Neural crest cell (in vitro differentiated cells): ENCODE measurements around the gene SMAP2. TPM values are rescaled to one million over a fixed set of nuclear protein-coding genes. Genes with fewer than 3 reads are reported as not detected.

ENCODE experiments used
- DNase-seq: peaks from one replicate; pipeline ENCODE4 v3.0.0; 2021; ENCODE audit warnings: low read depth, mixed read lengths, low spot score
- H3K27ac Mint-ChIP-seq: one replicate; pipeline ENCODE4 v1.8.0; 2021; ENCODE audit warnings: mild to moderate bottlenecking, mixed read lengths; ENCODE audit not compliant: unreplicated experiment
- H3K27me3 Mint-ChIP-seq: 2 replicates; pipeline ENCODE4 v1.8.0; 2021; ENCODE audit warnings: low read depth, mild to moderate bottlenecking, mixed read lengths
- H3K36me3 Mint-ChIP-seq: 2 replicates; pipeline ENCODE4 v1.8.0; 2021; ENCODE audit warnings: low read depth, mild to moderate bottlenecking, mixed read lengths
- H3K4me1 Mint-ChIP-seq: 2 replicates; pipeline ENCODE4 v1.8.0; 2021; ENCODE audit warnings: mixed read lengths
- H3K4me3 Mint-ChIP-seq: one replicate; pipeline ENCODE4 v1.8.0; 2021; ENCODE audit warnings: mild to moderate bottlenecking, mixed read lengths
- H3K9me3 Mint-ChIP-seq: 2 replicates; pipeline ENCODE4 v1.8.0; 2021; ENCODE audit warnings: mixed read lengths
- total RNA-seq: library from RNA; stranded (reverse); gene quantifications from 2 replicates; pipeline ENCODE4 v1.2.1, GENCODE V29; 2021
- TF ChIP-seq, protein P1 (sequence below): fragments of 200-600 bp; sonication (generic); conservative IDR thresholded peaks from 2 replicates; pipeline ENCODE4 v1.5.0; 2021; ENCODE audit warnings: antibody characterized with exemption, mild to moderate bottlenecking

Gene SMAP2
- total RNA-seq, 1 donor from 2014 or later: 25.4 TPM

DNA sequence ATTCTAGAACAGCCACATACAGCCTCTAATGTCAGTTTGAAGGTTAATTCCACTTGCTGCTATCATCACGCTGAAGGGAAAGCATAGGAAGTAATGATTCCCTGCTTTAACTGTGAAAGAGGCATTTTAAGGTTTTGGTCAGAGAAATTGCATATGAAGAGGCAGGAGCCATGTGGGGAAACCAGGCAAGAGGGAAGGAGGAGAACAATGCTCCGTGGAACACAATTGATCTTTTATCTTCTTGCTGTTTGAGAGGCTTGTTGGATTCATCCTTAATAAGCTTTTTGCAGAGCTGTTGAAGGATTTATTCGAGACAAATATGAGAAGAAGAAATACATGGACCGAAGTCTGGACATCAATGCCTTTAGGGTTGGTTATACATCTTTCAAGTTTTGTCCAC is 35.9 kb downstream of the SMAP2 start:
- Mint-ChIP-seq H3K27ac (no peak overlapping the region), H3K27me3 (no peaks in the 10 kb centered on the region), H3K9me3 (no peaks in the 10 kb centered on the region), H3K4me1 (peaks cover 16% of the 10 kb centered on the region), H3K36me3 (peaks cover 18% of the 10 kb centered on the region), H3K4me3 (no peak overlapping the region)
- TF ChIP-seq, protein P1, sequence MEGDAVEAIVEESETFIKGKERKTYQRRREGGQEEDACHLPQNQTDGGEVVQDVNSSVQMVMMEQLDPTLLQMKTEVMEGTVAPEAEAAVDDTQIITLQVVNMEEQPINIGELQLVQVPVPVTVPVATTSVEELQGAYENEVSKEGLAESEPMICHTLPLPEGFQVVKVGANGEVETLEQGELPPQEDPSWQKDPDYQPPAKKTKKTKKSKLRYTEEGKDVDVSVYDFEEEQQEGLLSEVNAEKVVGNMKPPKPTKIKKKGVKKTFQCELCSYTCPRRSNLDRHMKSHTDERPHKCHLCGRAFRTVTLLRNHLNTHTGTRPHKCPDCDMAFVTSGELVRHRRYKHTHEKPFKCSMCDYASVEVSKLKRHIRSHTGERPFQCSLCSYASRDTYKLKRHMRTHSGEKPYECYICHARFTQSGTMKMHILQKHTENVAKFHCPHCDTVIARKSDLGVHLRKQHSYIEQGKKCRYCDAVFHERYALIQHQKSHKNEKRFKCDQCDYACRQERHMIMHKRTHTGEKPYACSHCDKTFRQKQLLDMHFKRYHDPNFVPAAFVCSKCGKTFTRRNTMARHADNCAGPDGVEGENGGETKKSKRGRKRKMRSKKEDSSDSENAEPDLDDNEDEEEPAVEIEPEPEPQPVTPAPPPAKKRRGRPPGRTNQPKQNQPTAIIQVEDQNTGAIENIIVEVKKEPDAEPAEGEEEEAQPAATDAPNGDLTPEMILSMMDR: no peak
- no peak for DNase-seq

DNA sequence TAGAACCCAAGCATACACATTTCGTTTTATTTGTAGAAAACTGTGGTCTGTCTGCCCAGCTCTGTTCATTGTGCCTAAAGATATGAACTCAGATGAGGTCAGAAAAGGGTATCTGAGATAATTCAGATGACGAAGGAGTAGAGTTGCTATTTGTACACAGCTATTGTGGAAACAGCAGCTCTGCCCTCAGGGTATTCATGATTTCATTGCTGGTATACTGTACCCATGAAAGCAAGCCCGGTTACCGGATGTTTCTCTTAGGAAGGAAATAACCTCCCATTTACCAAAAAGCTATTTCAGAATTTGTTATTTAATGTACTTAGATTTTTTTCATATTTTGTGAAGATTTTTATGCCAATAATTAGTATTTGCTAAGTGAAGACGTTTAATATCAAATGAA is 37.8 kb downstream of the SMAP2 start:
- Mint-ChIP-seq H3K4me1 (peaks cover 12% of the 10 kb centered on the region), H3K27ac (no peak overlapping the region), H3K36me3 (peaks cover 20% of the 10 kb centered on the region), H3K9me3 (no peaks in the 10 kb centered on the region), H3K4me3 (no peak overlapping the region), H3K27me3 (no peaks in the 10 kb centered on the region)
- DNase-seq: no peak
- TF ChIP-seq, protein P1: no peak

DNA sequence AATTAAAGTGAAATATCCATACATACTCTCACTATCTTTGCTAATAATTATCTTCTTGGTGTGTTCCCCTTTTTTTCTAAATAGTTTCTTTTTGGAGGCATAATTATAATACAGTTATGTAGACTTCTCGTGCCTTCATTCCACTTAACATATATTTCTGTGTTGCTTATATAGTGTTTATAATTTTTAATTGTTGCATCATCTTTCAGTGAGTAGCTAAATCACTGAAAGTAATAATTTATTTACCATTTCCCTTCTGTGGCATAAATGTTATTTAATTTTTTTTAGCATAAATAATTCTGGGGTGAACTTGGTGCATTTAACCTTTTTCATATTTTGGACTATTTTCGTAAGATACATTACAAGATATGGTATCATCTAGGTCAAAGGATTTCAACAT is 38.3 kb downstream of the SMAP2 start:
- H3K27ac Mint-ChIP-seq: no peak overlapping the region
- H3K27me3 Mint-ChIP-seq: no peaks in the 10 kb centered on the region
- TF ChIP-seq, protein P1: no peak
- H3K4me3 Mint-ChIP-seq: no peak overlapping the region
- H3K4me1 Mint-ChIP-seq: peaks cover 12% of the 10 kb centered on the region
- peaks cover 20% of the 10 kb centered on the region for H3K36me3 Mint-ChIP-seq
- no peaks in the 10 kb centered on the region for H3K9me3 Mint-ChIP-seq
- DNase-seq: no peak

DNA sequence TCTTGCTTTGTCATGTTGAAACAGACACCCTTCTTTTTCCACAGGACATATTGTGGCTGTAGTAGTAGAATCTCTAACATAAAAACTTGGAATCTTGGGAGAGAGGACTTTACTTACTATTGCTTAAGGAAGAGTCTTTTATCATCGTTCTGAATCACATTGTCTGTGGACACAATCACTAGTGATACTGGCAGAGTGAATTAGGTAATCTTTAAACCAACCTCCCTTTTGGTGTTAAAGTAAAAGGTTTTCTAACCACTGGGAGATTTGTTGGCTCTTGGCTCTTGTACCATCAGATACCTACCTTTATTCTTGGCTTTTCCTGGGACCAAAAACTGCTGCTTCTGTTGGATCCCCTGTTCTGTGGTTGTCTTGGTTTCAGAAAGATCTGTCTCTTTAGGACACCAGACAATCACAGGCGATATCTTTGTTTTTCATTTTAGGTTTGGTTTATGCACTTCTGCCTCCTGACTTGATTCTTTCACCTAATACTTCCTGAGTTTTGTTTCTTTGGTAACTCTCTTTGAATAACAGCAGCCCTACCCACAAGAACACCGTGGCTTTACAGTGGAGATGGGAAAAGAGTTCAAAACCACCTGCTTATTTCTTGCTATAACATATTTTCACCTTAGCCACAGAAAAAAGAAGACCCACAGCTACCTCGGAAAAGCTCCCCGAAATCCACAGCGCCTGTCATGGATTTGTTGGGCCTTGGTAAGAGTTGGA is 40.2 kb downstream of the SMAP2 start:
- Mint-ChIP-seq H3K27me3 (no peaks in the 10 kb centered on the region), H3K9me3 (no peaks in the 10 kb centered on the region), H3K4me1 (peaks cover 12% of the 10 kb centered on the region), H3K36me3 (peaks cover 31% of the 10 kb centered on the region), H3K4me3 (no peak overlapping the region), H3K27ac (no peak overlapping the region)
- no peak for DNase-seq
- TF ChIP-seq, protein P1: no peak

DNA sequence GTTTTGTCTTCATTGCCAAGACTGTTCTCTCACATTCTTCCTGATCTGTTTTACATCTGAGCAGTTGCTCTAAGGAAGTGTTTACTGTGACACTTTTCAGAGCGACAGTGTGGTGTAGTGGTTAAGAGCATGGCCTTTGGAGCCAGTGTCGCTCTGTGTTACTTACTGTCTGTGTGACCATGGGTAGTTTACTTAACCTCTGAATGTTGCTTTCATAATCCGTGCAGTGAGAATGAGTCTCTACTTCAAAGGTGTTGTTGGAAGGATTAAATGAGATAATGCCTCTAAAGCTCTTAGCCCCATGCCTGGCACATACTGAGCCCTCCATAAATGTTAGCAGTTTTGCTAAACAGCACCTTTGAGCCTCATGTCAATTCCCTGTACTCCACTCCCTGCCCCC is 40.8 kb downstream of the SMAP2 start:
- Mint-ChIP-seq H3K4me3 (no peak overlapping the region), H3K36me3 (peaks cover 31% of the 10 kb centered on the region), H3K27ac (no peak overlapping the region), H3K27me3 (no peaks in the 10 kb centered on the region), H3K9me3 (no peaks in the 10 kb centered on the region), H3K4me1 (peaks cover 11% of the 10 kb centered on the region)
- TF ChIP-seq, protein P1: no peak
- DNase-seq: no peak
